ENCODE results near the gene VDAC1. TPM values are rescaled to one million over a fixed set of nuclear protein-coding genes. Genes with fewer than 3 reads are reported as not detected.
A peak's percentile ranks its signal among the peaks of the same experiment; 100 is the strongest.

Gene VDAC1
- total RNA-seq, 2 experiments from 2014 or later, result 157 to 247 TPM

- intact Hi-C loops (cut with micrococcal nuclease; ENCODE audit: unreplicated experiment), result no loop called here
- TF ChIP-seq EZH2phosphoT487 (IDR thresholded peaks at IDR 0.05; ENCODE audit: borderline replicate concordance, low read depth, low read length), result no peak
- peak; percentile 77 for TF ChIP-seq CTCF (conservative IDR thresholded peaks at IDR 0.05; ENCODE audit: low read length)
- no peak overlapping the region for H3K4me2 ChIP-seq (ENCODE audit: low read length)
- H4K20me1 ChIP-seq (ENCODE audit: insufficient read depth, low read length), result no peaks in the 10 kb centered on the region
- H3K4me1 ChIP-seq (ENCODE audit: insufficient read depth, low read length, poor library complexity, severe bottlenecking), result no peaks in the 10 kb centered on the region
- H3K9me2 ChIP-seq (ENCODE audit: insufficient read depth, low read length), result no peaks in the 10 kb centered on the region
- peak; percentile 69 for DNase-seq (ENCODE audit: low spot score)
- ChIA-PET POLR2A (interaction anchor here (0.6 to 0.7 kb wide), 4 partner anchors 14 to 601 kb away, joined by 3 to 5 read pairs (median 4); no protein-coding TSS in a partner anchor), CTCF (ENCODE audit: unreplicated experiment) (no interaction called here)
- BruUV-seq (replicated peaks), result no TSS peak
- no peaks in the 10 kb centered on the region for H3K9me3 ChIP-seq (ENCODE audit: low read length)
- no peak overlapping the region for H2AFZ ChIP-seq (ENCODE audit: low read length)
- no peak overlapping the region for H3K4me3 ChIP-seq (ENCODE audit: low read depth, low read length, poor library complexity, severe bottlenecking)
- H3K79me2 ChIP-seq (ENCODE audit: insufficient read depth, low read depth, low read length), result no peaks in the 10 kb centered on the region
- no peak overlapping the region for H3K27ac ChIP-seq (ENCODE audit: low read depth, low read length, poor library complexity, severe bottlenecking)
- no peaks in the 10 kb centered on the region for H3K36me3 ChIP-seq (ENCODE audit: insufficient read depth, low read length)
Measured at GRCh38 chr5:134026521-134027287, 21.9 kb upstream of the VDAC1 start.

GRCh38 chr5:134025786-134026185, 21.0 kb upstream of the VDAC1 start:
- intact Hi-C loops (cut with micrococcal nuclease; ENCODE audit: unreplicated experiment), result no loop called here
- no peak overlapping the region for H3K4me3 ChIP-seq (ENCODE audit: low read depth, low read length, poor library complexity, severe bottlenecking)
- H3K36me3 ChIP-seq (ENCODE audit: insufficient read depth, low read length), result no peaks in the 10 kb centered on the region
- no TSS peak for BruUV-seq (replicated peaks)
- ChIA-PET POLR2A (interaction anchor here (0.7 kb wide), 1 partner anchor 13 kb away, joined by 5 read pairs; no protein-coding TSS in a partner anchor), CTCF (ENCODE audit: unreplicated experiment) (no interaction called here)
- H3K4me2 ChIP-seq (ENCODE audit: low read length), result no peak overlapping the region
- H3K4me1 ChIP-seq (ENCODE audit: insufficient read depth, low read length, poor library complexity, severe bottlenecking), result no peaks in the 10 kb centered on the region
- no peak overlapping the region for H2AFZ ChIP-seq (ENCODE audit: low read length)
- TF ChIP-seq CTCF (conservative IDR thresholded peaks at IDR 0.05; ENCODE audit: low read length) (no peak), EZH2phosphoT487 (IDR thresholded peaks at IDR 0.05; ENCODE audit: borderline replicate concordance, low read depth, low read length) (no peak)
- H3K9me2 ChIP-seq (ENCODE audit: insufficient read depth, low read length), result no peaks in the 10 kb centered on the region
- H4K20me1 ChIP-seq (ENCODE audit: insufficient read depth, low read length), result no peaks in the 10 kb centered on the region
- H3K9me3 ChIP-seq (ENCODE audit: low read length), result no peaks in the 10 kb centered on the region
- DNase-seq (ENCODE audit: low spot score), result no peak
- no peaks in the 10 kb centered on the region for H3K79me2 ChIP-seq (ENCODE audit: insufficient read depth, low read depth, low read length)
- no peak overlapping the region for H3K27ac ChIP-seq (ENCODE audit: low read depth, low read length, poor library complexity, severe bottlenecking)

- no peaks in the 10 kb centered on the region for H3K4me1 ChIP-seq (ENCODE audit: insufficient read depth, low read length, poor library complexity, severe bottlenecking)
- TF ChIP-seq CTCF (conservative IDR thresholded peaks at IDR 0.05; ENCODE audit: low read length), result no peak
- no peak for TF ChIP-seq EZH2phosphoT487 (IDR thresholded peaks at IDR 0.05; ENCODE audit: borderline replicate concordance, low read depth, low read length)
- no peaks in the 10 kb centered on the region for H4K20me1 ChIP-seq (ENCODE audit: insufficient read depth, low read length)
- no peaks in the 10 kb centered on the region for H3K36me3 ChIP-seq (ENCODE audit: insufficient read depth, low read length)
- H3K9me3 ChIP-seq (ENCODE audit: low read length), result no peaks in the 10 kb centered on the region
- intact Hi-C loops (cut with micrococcal nuclease; ENCODE audit: unreplicated experiment), result no loop called here
- DNase-seq (ENCODE audit: low spot score), result no peak
- no TSS peak for BruUV-seq (replicated peaks)
- CTCF ChIA-PET (ENCODE audit: unreplicated experiment), result no interaction called here
- POLR2A ChIA-PET, result interaction anchor here (0.7 kb wide), 3 partner anchors 22 to 255 kb away, joined by 3 to 5 read pairs (median 3); no protein-coding TSS in a partner anchor
- H3K27ac ChIP-seq (ENCODE audit: low read depth, low read length, poor library complexity, severe bottlenecking), result no peak overlapping the region
- H3K4me3 ChIP-seq (ENCODE audit: low read depth, low read length, poor library complexity, severe bottlenecking), result no peak overlapping the region
- H3K4me2 ChIP-seq (ENCODE audit: low read length), result no peak overlapping the region
- no peak overlapping the region for H2AFZ ChIP-seq (ENCODE audit: low read length)
- H3K79me2 ChIP-seq (ENCODE audit: insufficient read depth, low read depth, low read length), result no peaks in the 10 kb centered on the region
- H3K9me2 ChIP-seq (ENCODE audit: insufficient read depth, low read length), result no peaks in the 10 kb centered on the region
Measured at GRCh38 chr5:134024811-134025210, 20.0 kb upstream of the VDAC1 start.

Data from OCI-LY7 (cell line).